ENCODE results near the gene KIF18A.
"Not testable (repeated sequence)": the region's sequence is repeated elsewhere in the genome, so short reads cannot be mapped to it uniquely, and the experiment has no call there.

Gene KIF18A

DNA sequence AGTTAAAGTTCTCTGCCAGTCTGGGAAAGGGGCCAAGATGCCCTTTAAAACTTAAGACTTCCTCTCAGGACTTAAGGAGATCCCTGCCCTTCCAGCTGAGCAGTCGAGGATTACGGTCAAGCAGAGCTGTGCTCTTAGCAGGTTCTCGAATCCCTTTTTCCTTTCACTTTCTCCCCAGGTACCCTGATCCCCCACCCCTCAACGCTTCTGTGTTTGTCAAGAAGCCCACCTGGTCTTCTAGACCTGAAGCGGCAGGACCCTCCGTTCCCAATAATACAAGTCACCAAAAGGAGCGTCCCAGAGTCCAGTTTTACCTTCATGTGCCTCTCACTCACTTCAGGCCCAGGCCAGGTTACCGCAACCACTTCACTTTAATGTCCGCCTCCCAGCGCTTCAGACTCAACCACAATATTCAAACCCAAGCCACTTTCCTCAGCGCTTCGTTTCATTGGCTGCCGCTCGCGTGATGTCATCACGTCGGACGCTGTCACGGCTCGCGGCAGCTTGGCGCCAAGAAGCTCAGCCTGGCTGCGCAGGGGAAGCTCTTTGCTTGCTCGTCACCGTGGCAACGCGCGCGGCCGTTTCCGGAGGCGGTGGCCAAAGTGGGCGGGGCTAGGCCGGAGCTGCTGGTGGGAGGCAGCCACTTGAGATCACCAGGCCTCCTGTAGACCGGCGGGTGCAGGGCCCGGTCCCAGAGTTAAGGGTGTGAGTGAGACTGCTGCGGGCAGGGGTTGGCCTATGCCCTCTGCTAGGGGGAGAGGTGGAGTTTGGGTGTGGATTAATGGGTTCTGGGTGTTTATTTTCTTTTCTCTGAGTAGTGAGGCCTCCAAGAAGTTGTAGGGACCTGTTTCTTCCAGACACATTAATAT lies at the start of gene KIF18A, which contains the start of gene METTL15:
KIF18A (minus strand) TSS at position 407 of the 869 bp plus-strand sequence. CDS start 10,209 bp downstream, outside the sequence.
METTL15 (plus strand) TSS at position 639 of the 869 bp plus-strand sequence. CDS start 4,947 bp downstream, outside the sequence.
- DNase-seq (ENCODE audit: low spot score), result peak; percentile 99

GRCh38 chr11:28153586-28153985 lies 45.6 kb upstream of the KIF18A start:
- DNase-seq (ENCODE audit: low spot score), result no peak

DNA sequence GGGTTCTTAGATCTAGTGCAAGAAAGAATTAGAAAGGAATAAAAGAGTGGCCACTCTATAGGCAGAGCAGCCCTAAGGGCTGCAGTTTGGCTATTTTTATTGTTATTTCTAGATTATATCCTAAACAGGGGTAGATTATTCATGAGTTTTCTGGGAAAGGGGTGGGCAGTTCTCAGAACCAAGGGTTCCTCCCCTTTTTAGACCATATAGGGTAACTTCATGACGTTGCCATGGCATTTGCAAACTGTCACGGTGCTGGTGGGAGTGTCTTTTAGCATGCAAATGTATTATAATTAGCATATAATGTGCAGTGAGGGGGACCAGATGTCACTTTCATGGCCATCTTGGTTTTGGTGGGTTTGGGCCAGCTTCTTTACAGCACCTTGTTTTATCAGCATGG lies 44.8 kb upstream of the KIF18A start:
- DNase-seq (ENCODE audit: low spot score), result no peak

DNA sequence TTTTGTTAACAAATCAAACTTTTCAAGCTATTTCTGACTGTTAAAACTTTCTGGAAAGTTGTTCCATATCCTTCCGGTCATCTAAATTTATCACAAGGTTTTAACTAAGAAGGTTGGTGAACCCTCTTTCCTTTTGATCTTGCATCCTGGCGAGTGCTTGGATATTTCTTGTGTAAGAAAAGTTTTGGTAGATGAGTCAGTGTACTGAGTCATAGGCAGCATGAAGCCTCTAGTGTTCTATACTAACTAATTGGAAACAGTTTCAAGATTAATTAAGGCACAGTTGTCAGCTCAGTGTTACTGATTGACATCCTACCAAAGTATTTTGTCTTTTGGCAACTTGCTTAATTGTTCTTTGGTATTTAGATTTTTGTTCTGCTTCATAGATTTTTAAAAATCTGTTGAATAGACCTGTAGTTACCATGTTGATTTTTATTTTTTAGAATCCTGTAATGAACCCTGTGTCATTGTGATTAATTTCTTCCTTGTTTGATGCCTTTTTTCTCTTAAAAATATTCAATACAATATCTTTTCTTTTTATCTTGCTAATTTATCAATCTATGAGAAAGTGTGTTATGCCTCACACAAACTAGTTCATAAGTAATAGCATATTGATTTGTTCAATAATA lies 38.3 kb upstream of the KIF18A start:
- DNase-seq (ENCODE audit: low spot score), result no peak

DNA sequence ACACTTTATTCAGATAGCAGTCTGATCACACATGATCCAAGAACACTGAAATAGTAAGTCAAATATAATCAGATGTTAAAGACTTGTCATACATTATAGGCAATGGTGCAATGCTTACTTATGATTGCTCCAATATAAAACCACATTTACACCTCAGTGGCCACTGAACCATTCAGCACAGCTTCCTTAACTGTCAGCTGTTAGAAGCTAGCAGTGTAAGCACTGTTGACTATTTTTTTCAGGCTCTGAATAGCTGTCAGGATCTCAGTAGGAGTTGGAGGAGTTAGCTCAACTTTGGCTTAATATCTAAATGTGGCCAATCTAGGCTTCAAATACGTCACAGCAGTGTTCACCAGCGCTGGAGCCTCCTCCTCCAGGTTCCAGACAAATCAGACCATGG lies 36.9 kb upstream of the KIF18A start:
- peak; percentile 8 for DNase-seq (ENCODE audit: low spot score)

- no peak for DNase-seq (ENCODE audit: low spot score)
Observed at GRCh38 chr11:28142724-28143123, 34.8 kb upstream of the KIF18A start.

DNA sequence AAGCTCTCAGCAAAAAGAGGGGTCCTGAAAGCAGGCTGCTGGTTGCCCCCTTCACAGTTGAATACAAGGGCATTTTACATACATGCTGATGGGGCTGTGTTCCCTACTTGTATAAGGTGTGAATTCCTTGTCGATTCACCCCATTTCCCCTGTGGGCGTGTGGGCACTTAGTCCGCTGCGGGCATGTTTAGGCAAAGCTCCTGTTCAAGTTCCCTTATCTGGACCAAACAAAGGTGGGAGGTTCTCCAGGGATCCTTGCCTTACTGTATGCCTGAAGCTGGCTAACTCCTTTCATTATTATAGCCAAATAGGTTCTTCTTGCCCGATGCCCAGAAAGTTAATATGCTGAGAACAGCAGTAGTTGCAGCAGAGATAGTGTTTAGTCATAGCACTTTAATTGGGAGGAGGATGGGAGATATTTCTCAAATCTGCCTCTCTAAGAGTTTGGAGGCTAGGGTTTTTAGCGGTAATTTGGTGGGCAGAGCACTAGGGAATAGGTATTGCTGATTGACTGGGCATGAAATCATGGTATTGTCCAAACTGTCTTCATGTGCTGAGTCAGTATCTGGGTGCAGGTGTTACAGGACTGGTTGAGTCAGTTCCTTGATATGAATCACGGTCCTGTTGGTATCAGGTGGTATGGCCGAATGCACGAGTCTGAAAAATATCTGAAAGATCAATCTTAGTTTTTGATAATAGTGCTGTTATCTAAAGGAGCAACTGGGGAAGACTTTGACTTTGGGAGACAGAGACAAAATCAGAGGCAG lies 32.9 kb upstream of the KIF18A start:
- no peak for DNase-seq (ENCODE audit: low spot score)

- no peak for DNase-seq (ENCODE audit: low spot score)
Observed at GRCh38 chr11:28139841-28140415, 32.0 kb upstream of the KIF18A start.

GRCh38 chr11:28137832-28138231 lies 29.9 kb upstream of the KIF18A start:
- no peak for DNase-seq (ENCODE audit: low spot score)

GRCh38 chr11:28137366-28137765 lies 29.4 kb upstream of the KIF18A start:
- no peak for DNase-seq (ENCODE audit: low spot score)

DNA sequence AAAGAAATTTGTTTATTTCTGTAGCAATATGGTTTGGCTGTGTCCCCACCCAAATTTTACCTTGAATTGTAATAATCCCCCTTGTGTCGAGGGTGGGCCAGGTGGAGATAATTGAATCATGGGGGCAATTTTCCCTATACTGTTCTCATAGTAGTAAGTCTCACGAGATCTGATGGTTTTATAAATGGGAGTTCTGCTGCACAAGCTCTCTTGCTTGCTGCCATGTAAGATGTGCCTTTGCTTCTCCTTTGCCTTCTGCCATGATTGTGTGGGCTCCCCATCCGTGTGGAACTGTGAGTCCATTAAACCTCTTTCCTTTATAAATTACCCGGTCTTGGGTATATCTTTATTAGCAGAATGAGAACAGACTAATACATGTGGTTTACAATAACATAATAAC lies 28.2 kb upstream of the KIF18A start:
- not testable (repeated sequence) for DNase-seq (ENCODE audit: low spot score)

GRCh38 chr11:28133146-28133545 lies 25.2 kb upstream of the KIF18A start:
- DNase-seq (ENCODE audit: low spot score), result no peak

DNA sequence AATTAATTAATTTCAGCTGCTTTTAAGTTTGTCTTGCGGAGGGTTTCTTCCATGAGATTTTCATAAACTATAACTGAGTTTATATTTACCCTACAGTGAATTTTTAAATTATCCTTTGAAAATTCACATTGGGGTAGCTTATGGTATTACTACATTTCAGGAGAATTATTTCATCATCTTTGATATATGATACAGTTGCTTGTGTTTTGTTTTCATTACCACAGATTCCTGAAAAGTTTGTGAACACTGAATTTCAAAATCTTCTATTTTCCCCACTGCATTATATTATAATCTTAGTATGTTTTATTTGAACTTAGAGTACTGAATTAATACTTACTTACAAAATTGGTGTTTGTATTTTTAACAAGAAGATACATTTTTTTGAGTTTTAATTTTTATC lies 24.6 kb upstream of the KIF18A start:
- no peak for DNase-seq (ENCODE audit: low spot score)

- DNase-seq (ENCODE audit: low spot score), result no peak
Observed at GRCh38 chr11:28123151-28123581, 15.2 kb upstream of the KIF18A start.

DNA sequence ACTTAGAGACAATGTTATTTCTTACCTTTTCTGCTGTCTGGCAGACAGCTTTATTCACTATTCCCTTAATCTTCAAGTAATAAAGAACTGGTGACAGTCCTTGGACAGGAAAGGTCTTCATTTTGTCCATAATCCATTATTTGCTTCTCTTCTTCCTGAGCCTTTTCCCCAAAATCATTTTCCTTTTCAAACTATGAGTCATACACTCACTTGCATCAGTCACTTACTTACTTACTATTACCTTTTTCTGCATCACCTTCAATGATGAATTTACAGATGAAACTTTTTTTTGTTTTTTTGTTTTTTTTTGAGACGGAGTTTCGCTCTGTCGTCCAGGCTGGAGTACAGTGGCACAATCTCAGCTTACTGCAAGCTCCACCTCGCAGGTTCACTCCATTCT lies 9.8 kb upstream of the KIF18A start:
- DNase-seq (ENCODE audit: low spot score), result no peak

- DNase-seq (ENCODE audit: low spot score), result no peak
Observed at GRCh38 chr11:28114731-28115130, 6.8 kb upstream of the KIF18A start.

GRCh38 chr11:28114116-28114515 lies 6.2 kb upstream of the KIF18A start:
- DNase-seq (ENCODE audit: low spot score), result no peak

GRCh38 chr11:28110821-28111200 lies 2.9 kb upstream of the KIF18A start:
- DNase-seq (ENCODE audit: low spot score), result no peak

GRCh38 chr11:28110108-28110820 lies 2.3 kb upstream of the KIF18A start:
- DNase-seq (ENCODE audit: low spot score), result peak; percentile 70

DNA sequence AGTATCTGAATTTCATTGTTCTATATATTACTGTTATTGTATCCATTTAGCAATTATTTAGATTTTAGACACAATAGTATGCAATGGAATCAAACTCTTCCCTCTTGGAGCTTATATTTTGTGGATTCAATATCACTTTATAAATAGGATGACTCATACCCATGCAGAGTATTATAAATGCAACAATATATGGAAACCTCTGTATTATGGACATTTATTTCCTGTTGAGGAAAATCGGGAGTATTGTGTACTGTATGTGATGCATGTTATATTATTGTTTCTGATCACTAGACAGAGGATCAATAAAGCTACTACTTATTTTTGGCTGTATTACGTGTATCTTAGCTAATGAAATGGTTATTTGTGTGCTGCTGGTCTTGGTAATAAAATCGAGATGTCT lies 1.0 kb upstream of the KIF18A start:
- peak; percentile 13 for DNase-seq (ENCODE audit: low spot score)

DNA sequence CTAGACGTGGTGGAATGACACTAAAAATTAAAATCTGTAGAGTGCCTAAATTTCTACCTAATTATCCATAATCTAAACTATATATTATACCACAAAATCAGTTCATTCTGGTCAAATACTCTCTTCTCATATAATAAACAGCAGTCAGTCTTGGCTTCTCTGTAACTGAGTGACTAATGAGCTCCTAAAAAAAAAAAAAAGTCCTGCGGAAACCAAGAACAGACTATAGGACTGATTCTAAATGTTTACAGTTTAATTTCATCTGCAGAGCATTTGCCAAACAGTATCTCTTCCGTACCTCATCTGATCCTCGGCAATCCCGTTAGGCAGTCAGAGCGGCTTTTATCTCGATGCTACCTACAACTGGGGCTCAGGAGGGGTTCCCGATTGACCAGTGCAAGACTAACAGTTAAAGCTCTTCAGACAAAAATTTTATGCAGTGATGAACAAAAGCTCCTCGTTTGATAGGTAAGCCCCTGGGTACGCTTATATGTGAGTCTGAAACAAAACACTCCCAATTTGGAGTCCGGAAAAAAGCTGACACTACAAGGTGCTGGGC lies 686 bp downstream of the KIF18A start:
- DNase-seq (ENCODE audit: low spot score), result peak; percentile 60
